Ovary (tissue), 3 donors: ENCODE data around the gene PPP2R2C.

Experiments used
- EP300 ChIP-seq: sonication (generic); formaldehyde crosslinking; IDR thresholded peaks from one replicate; pipeline ENCODE4 v1.6.1; 2017; ENCODE audit warnings: antibody characterized with exemption
- POLR2A ChIP-seq: fragments of 450-650 bp; IDR thresholded peaks from one replicate; pipeline ENCODE4 v1.6.1; 2017; ENCODE audit warnings: antibody characterized with exemption, mild to moderate bottlenecking, moderate library complexity
- TF ChIP-seq, protein P1 (sequence below), 3 donors: fragments of 450-650 bp in 2 of 3; fragments of 200-600 bp in 1 of 3; IDR thresholded peaks; one replicate each; pipeline versions ENCODE4 v1.5.1 to v1.8.0; 2016 to 2022; ENCODE audit warnings: antibody characterized with exemption in 3 of 3, mild to moderate bottlenecking in 1 of 3
- donor health status: DM: no; HTN: no; CAD: no.

GRCh38 chr4:6296026-6296425 is 176.4 kb downstream of the PPP2R2C start:
- TF ChIP-seq POLR2A (no peak), EP300 (no peak)
- TF ChIP-seq, protein P1, sequence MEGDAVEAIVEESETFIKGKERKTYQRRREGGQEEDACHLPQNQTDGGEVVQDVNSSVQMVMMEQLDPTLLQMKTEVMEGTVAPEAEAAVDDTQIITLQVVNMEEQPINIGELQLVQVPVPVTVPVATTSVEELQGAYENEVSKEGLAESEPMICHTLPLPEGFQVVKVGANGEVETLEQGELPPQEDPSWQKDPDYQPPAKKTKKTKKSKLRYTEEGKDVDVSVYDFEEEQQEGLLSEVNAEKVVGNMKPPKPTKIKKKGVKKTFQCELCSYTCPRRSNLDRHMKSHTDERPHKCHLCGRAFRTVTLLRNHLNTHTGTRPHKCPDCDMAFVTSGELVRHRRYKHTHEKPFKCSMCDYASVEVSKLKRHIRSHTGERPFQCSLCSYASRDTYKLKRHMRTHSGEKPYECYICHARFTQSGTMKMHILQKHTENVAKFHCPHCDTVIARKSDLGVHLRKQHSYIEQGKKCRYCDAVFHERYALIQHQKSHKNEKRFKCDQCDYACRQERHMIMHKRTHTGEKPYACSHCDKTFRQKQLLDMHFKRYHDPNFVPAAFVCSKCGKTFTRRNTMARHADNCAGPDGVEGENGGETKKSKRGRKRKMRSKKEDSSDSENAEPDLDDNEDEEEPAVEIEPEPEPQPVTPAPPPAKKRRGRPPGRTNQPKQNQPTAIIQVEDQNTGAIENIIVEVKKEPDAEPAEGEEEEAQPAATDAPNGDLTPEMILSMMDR (IDR thresholded peaks at IDR 0.05): no peak
